BLaER1 (cell line): Measurements from ENCODE around the gene FOXI1.

Experiments used
- H3K27ac ChIP-seq: shearing (Covaris generic); formaldehyde crosslinking; 2 replicates; pipeline ENCODE4 v1.8.1; 2022
- H3K27me3 ChIP-seq: shearing (Covaris generic); formaldehyde crosslinking; 2 replicates; pipeline ENCODE4 v1.8.1; 2022
- H3K36me3 ChIP-seq: shearing (Covaris generic); formaldehyde crosslinking; 2 replicates; pipeline ENCODE4 v1.8.1; 2022
- H3K4me1 ChIP-seq: shearing (Covaris generic); formaldehyde crosslinking; 2 replicates; pipeline ENCODE4 v1.8.1; 2022
- H3K4me2 ChIP-seq: shearing (Covaris generic); formaldehyde crosslinking; 2 replicates; pipeline ENCODE4 v1.8.1; 2022
- H3K4me3 ChIP-seq: shearing (Covaris generic); formaldehyde crosslinking; 2 replicates; pipeline ENCODE4 v1.8.1; 2022
- H3K9ac ChIP-seq: shearing (Covaris generic); formaldehyde crosslinking; 2 replicates; pipeline ENCODE4 v1.8.1; 2022
- H3K9me3 ChIP-seq: shearing (Covaris generic); formaldehyde crosslinking; 2 replicates; pipeline ENCODE4 v1.8.1; 2022
- H4K20me1 ChIP-seq: shearing (Covaris generic); formaldehyde crosslinking; 2 replicates; pipeline ENCODE4 v1.8.1; 2022
- Cebpa-rat ChIP-seq: shearing (Covaris generic); IDR thresholded peaks from 2 replicates; pipeline ENCODE4 v1.8.1; 2022

Gene FOXI1

DNA sequence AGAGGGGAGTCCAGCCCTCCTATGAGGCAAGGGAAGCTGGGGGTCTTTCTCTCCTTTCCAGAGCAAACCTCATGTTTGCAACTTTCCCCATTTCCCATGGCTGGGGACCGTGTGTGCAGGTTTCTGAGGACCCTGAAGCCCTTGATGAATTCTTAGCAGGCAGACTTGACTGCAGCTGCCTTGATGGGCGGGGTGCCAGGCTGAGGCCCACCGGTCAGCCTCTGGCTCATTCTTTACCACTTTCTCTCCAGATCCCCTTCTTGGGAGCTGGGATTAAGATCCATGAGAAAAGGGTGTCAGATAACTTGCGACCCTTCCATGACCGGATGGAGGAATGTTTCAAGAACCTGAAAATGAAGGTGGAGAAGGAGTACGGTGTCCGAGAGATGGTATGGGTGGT, 30.0 kb upstream of the FOXI1 start:
- no peak for TF ChIP-seq Cebpa-rat
- Histone ChIP-seq H3K9me3 (peaks cover 3% of the 10 kb centered on the region; the same call in 1 of the 2 replicates), H3K27me3 (no peaks in the 10 kb centered on the region), H3K4me3 (no peak overlapping the region), H3K4me2 (no peak overlapping the region), H3K36me3 (peaks cover 69% of the 10 kb centered on the region), H3K27ac (no peak overlapping the region), H3K4me1 (no peaks in the 10 kb centered on the region), H3K9ac (no peak overlapping the region), H4K20me1 (no peaks in the 10 kb centered on the region)

DNA sequence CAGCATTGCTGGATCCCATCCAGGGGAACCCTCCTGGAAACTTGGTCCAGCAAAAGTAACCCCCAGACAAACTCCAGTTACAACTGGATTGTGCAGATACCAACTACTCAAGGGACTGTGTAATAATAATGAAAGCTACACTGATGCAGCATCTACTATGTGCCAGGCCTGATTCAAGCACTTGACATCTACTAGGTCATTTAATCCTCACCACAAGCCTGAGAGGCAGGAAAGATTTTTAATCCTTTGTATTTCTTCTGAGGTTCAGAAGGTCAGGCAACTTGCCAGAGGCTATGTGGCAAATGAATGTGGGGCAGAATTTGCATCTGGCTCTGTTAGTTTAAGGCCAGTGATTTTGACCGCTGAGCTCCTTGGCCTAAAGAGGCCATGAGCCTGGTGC, 29.5 kb upstream of the FOXI1 start:
- Histone ChIP-seq H3K4me3 (no peak overlapping the region), H3K36me3 (peaks cover 69% of the 10 kb centered on the region), H4K20me1 (no peaks in the 10 kb centered on the region), H3K27me3 (no peaks in the 10 kb centered on the region), H3K9ac (no peak overlapping the region), H3K4me1 (no peaks in the 10 kb centered on the region), H3K27ac (no peak overlapping the region), H3K4me2 (no peak overlapping the region), H3K9me3 (no peaks in the 10 kb centered on the region)
- no peak for TF ChIP-seq Cebpa-rat

DNA sequence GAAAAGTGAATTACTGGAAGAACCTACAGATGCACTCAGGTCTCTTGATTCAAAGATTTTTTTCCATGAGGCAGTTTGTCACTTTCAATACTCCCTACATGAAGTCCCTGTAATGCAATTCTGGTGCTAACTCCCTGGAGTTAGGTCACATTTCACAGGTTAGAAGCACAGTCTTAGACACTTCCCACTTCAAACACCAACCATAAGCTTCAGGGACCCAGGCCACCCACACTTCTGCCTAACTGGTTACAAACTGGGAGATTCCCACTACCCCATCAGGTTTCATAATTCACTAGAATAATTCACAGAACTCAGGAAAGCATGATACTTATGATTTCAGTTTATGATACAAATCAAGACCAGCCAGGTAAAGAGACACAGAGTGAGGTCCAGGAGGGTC, 29.0 kb upstream of the FOXI1 start:
- H3K9me3 ChIP-seq: no peaks in the 10 kb centered on the region
- no peaks in the 10 kb centered on the region for H3K27me3 ChIP-seq
- no peak for TF ChIP-seq Cebpa-rat
- no peak overlapping the region for H3K27ac ChIP-seq
- H3K4me1 ChIP-seq: no peaks in the 10 kb centered on the region
- no peaks in the 10 kb centered on the region for H4K20me1 ChIP-seq
- H3K4me3 ChIP-seq: no peak overlapping the region
- peaks cover 74% of the 10 kb centered on the region for H3K36me3 ChIP-seq
- no peak overlapping the region for H3K4me2 ChIP-seq
- no peak overlapping the region for H3K9ac ChIP-seq

DNA sequence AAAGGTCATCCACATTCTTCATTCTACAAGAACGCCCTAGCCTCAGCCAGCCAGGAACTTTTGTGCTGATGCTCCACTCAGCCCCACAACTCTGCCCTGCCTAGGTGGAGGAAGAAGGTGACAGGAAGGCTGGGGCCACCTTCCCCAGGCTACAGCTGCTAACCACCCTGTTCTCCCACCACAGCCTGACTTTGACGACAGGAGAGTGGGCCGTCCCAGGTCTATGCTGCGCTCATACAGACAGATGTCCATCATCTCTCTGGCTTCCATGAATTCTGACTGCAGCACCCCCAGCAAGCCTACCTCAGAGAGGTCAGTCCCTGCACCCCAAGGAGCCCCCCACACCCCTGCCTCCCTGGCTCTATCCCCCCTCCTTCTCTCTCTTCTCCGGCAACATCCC, 28.2 kb upstream of the FOXI1 start:
- Histone ChIP-seq H3K4me3 (no peak overlapping the region), H3K9me3 (no peaks in the 10 kb centered on the region), H4K20me1 (no peaks in the 10 kb centered on the region), H3K36me3 (peaks cover 82% of the 10 kb centered on the region), H3K27ac (no peak overlapping the region), H3K27me3 (no peaks in the 10 kb centered on the region), H3K4me1 (no peaks in the 10 kb centered on the region), H3K4me2 (no peak overlapping the region), H3K9ac (no peak overlapping the region)
- no peak for TF ChIP-seq Cebpa-rat

DNA sequence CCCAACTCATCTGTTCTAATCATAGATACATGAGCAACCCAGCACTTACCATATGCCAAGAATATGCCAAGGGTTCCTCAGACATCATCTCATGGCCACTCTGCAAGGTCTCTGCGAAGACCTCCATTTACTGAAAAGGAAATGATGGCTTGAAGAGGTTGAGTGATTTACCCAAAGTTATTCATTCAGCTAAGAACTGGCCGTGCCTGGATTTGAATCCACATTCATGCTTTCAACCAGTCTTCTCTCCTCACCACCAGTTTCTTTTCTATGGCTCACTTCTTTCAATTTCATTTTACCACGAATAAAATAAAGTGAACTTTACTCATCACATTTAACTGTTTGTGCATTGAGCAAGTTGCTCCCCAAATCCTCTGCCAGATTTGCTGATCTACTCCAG, 27.2 kb upstream of the FOXI1 start:
- no peaks in the 10 kb centered on the region for H3K27me3 ChIP-seq
- peaks cover 91% of the 10 kb centered on the region for H3K36me3 ChIP-seq

DNA sequence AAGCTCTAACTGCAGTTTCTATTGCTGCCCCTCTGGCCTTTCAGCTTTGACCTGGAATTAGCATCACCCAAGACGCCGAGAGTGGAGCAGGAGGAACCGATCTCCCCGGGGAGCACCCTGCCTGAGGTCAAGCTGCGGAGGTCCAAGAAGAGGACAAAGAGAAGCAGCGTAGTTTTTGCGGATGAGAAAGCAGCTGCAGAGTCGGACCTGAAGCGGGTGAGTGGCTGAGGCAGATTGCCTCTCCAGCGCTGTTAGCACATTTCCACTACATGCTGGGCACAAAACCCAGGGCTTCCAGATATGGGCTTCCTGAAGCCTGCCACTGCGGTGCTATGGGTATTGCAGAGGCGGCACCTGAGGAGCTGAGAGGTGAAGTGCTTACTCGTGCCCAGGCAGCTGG, 26.8 kb upstream of the FOXI1 start:
- no peak overlapping the region for H3K27ac ChIP-seq
- no peak overlapping the region for H3K9ac ChIP-seq
- no peaks in the 10 kb centered on the region for H3K4me1 ChIP-seq
- H3K27me3 ChIP-seq: no peaks in the 10 kb centered on the region
- H4K20me1 ChIP-seq: no peaks in the 10 kb centered on the region
- no peaks in the 10 kb centered on the region for H3K9me3 ChIP-seq
- no peak overlapping the region for H3K4me2 ChIP-seq
- TF ChIP-seq Cebpa-rat: no peak
- peaks cover 96% of the 10 kb centered on the region for H3K36me3 ChIP-seq
- no peak overlapping the region for H3K4me3 ChIP-seq

More for the DNA sequence above, 27.2 kb upstream of the FOXI1 start:
- Histone ChIP-seq H3K9me3 (no peaks in the 10 kb centered on the region), H3K9ac (no peak overlapping the region), H3K4me3 (no peak overlapping the region), H3K4me1 (no peaks in the 10 kb centered on the region), H4K20me1 (no peaks in the 10 kb centered on the region), H3K27ac (no peak overlapping the region), H3K4me2 (no peak overlapping the region)
- TF ChIP-seq Cebpa-rat: no peak

DNA sequence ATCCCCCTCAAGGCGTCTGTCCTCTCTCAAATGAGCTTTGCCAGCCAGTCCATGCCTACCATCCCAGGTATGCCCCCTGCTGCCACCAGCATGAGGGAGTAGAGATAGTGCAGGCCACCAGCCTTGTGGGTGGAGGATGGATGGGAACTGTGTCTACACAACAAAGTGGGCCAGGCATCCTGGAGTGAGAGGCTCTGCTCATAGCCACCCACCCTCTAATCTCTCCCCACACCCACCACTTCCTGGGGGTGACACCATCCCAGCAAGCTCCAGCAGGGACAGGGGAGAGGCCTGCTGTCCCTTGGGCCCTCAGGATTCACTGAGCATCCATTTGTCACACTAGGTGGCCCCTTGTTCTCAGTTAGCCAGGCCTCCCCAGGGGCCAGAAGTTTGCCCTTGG, 25.5 kb upstream of the FOXI1 start:
- TF ChIP-seq Cebpa-rat: no peak
- Histone ChIP-seq H3K27ac (no peak overlapping the region), H4K20me1 (no peaks in the 10 kb centered on the region), H3K9ac (no peak overlapping the region), H3K4me2 (no peak overlapping the region), H3K4me3 (no peak overlapping the region), H3K36me3 (peaks cover 98% of the 10 kb centered on the region), H3K9me3 (no peaks in the 10 kb centered on the region), H3K27me3 (no peaks in the 10 kb centered on the region), H3K4me1 (no peaks in the 10 kb centered on the region)

DNA sequence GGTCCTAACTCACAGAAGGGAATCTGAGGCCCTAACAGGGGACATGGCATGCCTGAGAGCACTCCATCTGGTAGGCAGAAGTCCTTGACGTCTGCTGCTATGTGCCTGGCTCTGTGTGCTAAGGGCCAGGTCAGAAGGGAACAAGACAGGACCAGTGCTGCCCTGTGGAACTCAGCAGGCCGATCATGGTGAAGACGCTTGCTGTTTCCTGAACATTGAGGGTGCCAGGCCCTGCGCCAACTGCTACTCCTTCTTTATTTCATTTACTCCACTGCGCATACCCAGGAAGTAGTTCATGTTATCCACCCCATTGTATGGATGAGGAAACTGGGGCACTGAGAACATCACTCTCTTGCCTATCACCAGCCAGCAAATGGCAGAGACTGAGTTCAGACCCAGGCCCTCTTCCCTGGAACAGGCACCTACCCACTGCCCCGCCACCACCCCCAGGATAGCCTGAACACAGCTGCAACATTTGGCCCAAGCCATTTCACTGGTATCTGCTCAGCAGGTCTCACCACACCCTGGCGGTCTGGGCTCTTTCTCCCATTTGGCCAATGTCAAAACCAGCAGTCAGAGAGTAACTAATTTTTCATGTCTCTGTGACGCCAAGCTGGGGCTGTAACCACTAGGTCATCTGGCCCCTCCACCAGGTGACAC, 24.8 kb upstream of the FOXI1 start:
- Histone ChIP-seq H3K9ac (no peak overlapping the region), H4K20me1 (no peaks in the 10 kb centered on the region), H3K9me3 (no peaks in the 10 kb centered on the region), H3K4me3 (no peak overlapping the region), H3K27me3 (no peaks in the 10 kb centered on the region), H3K27ac (no peak overlapping the region), H3K36me3 (peaks cover 100% of the 10 kb centered on the region), H3K4me1 (no peaks in the 10 kb centered on the region), H3K4me2 (no peak overlapping the region)
- TF ChIP-seq Cebpa-rat: no peak

DNA sequence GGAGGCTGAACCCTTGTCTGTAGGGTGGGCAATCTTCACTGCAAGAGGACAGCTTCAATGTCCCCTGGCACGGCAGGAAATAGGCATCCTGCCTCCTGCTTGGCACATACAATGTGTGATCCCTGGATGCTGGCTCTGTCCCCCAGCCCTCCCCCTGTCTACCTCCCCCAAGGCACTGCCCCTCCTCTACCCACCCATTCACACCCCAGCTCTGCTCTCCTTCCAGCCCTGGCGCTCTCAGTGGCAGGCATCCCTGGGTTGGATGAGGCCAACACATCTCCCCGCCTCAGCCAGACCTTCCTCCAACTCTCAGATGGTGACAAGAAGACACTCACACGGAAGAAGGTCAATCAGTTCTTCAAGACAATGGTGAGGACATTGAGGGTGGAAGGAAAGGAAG, 24.1 kb upstream of the FOXI1 start:
- Histone ChIP-seq H3K36me3 (peaks cover 97% of the 10 kb centered on the region), H4K20me1 (no peaks in the 10 kb centered on the region), H3K4me1 (no peaks in the 10 kb centered on the region), H3K9ac (no peak overlapping the region), H3K4me2 (no peak overlapping the region), H3K9me3 (no peaks in the 10 kb centered on the region), H3K4me3 (no peak overlapping the region), H3K27ac (no peak overlapping the region), H3K27me3 (no peaks in the 10 kb centered on the region)
- no peak for TF ChIP-seq Cebpa-rat

DNA sequence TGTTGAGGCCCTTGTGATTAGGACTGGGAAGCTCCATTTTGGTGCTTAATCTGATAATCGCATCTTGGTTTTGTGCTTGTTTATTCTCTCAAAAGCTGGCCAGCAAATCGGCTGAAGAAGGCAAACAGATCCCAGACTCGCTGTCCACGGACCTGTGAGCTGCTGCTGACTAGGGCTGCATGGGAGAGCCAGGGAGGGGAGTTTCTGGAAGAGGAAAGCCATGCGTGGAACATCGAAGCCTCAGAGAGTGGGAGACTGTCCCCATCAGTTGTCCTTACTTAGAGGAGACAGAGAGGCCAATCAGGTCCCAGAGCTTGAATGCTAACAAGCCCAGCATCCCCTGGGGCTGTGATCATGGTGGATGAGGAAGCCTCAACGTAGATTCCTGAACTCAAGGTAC, 23.0 kb upstream of the FOXI1 start:
- H3K4me3 ChIP-seq: no peak overlapping the region
- no peak overlapping the region for H3K4me2 ChIP-seq
- H3K27ac ChIP-seq: no peak overlapping the region
- no peak overlapping the region for H3K9ac ChIP-seq
- H3K9me3 ChIP-seq: no peaks in the 10 kb centered on the region
- no peaks in the 10 kb centered on the region for H4K20me1 ChIP-seq
- no peaks in the 10 kb centered on the region for H3K27me3 ChIP-seq
- no peaks in the 10 kb centered on the region for H3K4me1 ChIP-seq
- TF ChIP-seq Cebpa-rat: no peak
- H3K36me3 ChIP-seq: peaks cover 86% of the 10 kb centered on the region
